NCI-H187 treated with DMSO at 0.1 percent for 48 hours (cell line): ENCODE data around the gene IL17RA.

Source experiments
- DNase-seq: peaks from one replicate; lab custom pipeline; 2025; lab: John Stamatoyannopoulos, UW

The IL17RA gene

DNA sequence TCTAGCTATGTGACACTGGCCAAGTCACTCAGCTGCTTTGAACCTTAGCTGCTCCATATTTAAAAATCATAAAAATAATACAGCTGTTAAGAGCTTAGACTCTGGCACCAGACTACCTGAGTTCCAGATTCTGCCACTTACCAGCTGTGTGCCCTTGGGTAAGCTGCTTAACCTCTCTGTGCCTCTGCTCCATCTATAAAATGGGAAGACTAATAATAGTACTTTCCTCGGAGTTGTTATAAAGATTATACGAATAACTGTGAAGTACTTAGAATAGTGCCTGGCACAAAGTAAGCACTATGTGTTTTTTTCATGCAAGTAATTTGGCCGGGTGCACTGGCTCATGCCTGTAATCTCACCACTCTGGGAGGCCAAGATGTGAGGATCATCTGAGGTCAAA is 72.9 kb downstream of the IL17RA start:
- DNase-seq, result no peak

DNA sequence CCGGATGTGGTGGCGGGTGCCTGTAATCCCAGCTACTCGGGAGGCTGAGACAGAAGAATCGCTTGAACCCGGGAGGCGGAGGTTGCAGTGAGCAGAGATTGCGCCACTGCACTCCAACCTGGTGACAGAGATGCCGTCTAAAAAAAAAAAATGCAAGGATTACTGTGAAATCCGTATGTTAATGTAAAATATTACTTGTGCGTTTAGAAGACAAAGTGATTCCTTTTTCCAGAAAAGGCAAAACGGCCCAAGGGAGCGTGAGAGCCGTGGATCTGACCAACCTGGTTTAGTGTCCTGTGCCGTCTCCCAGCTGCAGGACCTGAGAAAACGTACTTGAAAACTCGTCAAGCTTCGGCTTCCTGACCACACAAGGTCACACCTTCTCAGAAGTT is 73.4 kb downstream of the IL17RA start:
- no peak for DNase-seq

DNA sequence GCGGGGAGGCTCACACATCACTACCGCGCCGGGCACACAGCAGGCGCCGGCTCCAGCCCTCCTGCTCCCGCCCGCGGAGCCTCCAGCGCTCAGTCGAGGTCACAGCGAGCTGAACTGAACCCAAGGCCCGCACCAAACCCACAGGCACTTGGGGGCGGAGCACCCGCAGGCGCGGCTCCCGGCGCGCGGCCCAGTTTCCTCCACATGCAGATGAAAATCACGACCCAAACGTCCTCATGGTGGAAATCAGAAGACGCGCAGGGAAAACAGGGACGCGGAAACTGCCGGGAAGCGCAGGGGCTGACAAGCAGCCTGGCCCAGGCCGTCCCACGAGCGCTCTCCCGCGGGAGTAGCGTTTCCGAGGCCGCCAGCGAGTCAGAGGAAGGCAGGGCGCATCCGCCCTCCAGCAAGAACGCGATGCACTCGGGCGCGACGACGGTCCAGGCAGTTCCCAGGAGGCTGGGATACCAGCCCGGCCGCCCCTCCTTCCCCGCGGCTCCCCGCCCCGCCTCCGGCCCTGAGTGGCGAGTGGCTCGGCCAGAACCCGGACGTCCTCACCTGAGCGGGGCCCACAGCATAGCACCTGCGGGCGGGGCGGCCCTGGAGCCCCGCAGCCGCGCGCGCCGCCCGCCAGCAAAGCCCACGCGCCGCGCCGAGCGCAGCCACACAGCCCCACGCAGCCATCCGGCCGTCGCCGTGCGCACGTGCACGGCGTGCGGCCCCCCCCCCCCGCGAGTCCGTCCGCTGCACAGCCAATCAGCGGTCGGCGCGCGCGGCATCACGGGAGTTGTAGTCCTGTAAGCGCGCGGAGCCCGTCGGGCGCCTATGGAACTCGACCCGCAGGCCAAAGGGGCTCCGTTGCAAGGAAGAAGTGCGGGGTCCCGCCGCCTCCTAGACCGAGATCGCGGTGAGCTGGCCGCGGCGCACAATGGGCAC is 74.0 kb downstream of the IL17RA start, which contains the start of gene HDHD5:
Gene HDHD5 (minus strand): TSS at position 710 of the 936 bp plus-strand sequence. CDS start 26 bp downstream, at position 684.
- DNase-seq, result no peak

DNA sequence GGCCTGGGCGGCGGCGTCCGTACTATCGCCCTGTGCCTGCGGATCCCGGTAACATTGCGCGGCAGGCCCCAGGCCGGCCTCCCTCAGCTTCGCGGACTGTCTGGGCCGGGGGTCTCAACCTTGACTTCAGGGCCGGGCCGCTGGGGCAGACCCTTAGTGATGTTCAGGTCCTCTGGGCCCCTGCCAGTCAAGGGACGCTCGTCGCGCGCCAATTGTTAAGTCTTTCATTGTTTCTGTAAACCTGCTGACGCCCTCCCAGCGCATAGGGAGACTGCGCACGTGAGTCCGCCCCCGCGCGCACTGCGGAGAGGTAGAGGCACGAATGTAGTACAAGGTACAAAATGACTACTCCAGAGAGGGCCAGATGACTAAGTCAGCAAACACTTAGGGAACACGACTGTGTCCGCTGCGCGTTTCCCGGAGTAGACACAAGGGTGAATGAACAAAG is 74.7 kb downstream of the IL17RA start:
- DNase-seq, result no peak

DNA sequence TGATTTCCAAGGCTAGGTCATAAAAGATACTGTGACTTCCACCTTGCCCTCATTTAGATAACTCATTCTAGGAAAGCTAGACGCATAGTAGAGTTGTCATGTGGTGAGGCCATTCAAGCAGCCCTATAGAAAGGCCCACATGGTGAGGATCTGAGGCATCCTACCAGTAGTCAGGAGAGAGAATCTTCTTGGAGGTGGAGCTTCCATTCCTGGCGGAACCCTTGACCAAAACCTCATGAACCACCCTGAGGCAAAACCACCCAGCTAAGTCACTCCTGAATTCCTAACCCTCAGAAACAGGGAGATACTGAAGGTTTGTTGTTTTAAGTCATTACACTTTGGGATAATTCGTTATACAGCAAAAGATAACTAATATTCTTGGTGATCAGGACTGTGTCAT is 77.2 kb downstream of the IL17RA start:
- DNase-seq, result no peak

DNA sequence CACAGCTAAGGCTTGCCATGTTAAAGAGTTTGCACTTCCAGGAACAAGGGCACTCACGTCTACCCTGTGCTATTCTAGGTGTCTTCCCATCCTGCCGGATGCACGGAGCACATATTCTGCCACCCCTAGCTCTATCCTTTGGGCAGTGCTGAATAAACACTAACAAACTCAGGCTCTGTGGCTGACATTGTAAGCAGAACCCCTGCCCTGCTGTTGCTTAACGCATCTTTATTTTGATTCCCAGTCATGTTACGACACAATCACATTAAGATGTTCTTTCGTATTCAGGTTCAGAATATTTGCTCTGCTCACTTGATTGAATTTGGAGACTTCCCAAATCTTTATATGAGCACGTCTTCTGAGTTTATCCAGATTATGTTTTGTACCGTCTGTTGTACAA is 77.9 kb downstream of the IL17RA start:
- no peak for DNase-seq

DNA sequence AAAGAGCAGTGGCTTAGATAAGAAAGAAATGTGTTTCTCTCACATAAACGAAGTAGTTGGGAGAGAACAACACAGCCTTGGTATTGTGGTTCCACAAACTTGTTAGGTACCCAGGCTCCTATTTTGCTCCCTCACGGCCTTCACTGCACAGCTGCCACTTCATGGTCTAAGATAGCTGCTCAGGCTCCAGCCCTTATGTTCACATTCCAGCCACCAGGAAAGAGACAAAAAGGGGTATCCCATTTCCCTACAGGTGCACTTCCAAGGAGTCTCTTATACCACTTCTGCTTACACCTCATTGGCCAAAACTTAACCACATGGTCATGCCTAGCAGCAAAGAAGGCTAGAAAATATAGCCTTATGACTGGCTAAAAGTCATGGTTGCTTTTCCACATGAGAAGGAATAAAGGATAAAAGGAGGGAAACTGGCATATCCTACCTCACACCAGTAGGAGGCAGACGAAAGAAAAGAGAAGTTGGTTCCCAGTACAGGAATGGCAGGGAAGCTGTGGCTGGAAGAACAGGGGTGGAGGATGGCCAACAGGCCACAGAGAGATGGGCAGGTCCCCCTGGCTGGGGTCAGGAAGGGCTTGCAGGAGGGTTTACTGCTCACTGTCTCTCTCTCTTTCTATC is 79.7 kb downstream of the IL17RA start:
- DNase-seq, result no peak
